GM18520 (cell line): Measurements from ENCODE around the gene RFTN1.
"Not testable (repeated sequence)": the region's sequence is repeated elsewhere in the genome, so short reads cannot be mapped to it uniquely, and the experiment has no call there.

Experiments
- ATAC-seq: cut with Tn5 transposase; IDR thresholded peaks from one replicate; pipeline ENCODE4 v1.9.1; 2021; ENCODE audit not compliant: unreplicated experiment

The RFTN1 gene

GRCh38 chr3:16311960-16312451, 201.5 kb downstream of the RFTN1 start:
- ATAC-seq: no peak

GRCh38 chr3:16310486-16310885, 203.0 kb downstream of the RFTN1 start:
- not testable (repeated sequence) for ATAC-seq

GRCh38 chr3:16309558-16309957, 203.9 kb downstream of the RFTN1 start:
- ATAC-seq: peak; percentile 77

GRCh38 chr3:16308727-16309126, 204.8 kb downstream of the RFTN1 start:
- ATAC-seq: no peak

- ATAC-seq: no peak
These were observed 205.5 kb downstream of the RFTN1 start for GRCh38 chr3:16307832-16308531.

GRCh38 chr3:16305111-16305541, 208.4 kb downstream of the RFTN1 start:
- no peak for ATAC-seq

- ATAC-seq: no peak
These were observed 209.2 kb downstream of the RFTN1 start for GRCh38 chr3:16304061-16305010.

- no peak for ATAC-seq
These were observed 210.4 kb downstream of the RFTN1 start for GRCh38 chr3:16303037-16303575.

- no peak for ATAC-seq
These were observed 211.3 kb downstream of the RFTN1 start for GRCh38 chr3:16302082-16302631.

- ATAC-seq: no peak
These were observed 212.0 kb downstream of the RFTN1 start for GRCh38 chr3:16301507-16301906.

GRCh38 chr3:16300881-16301359, 212.6 kb downstream of the RFTN1 start:
- ATAC-seq: no peak

- no peak for ATAC-seq
These were observed 213.2 kb downstream of the RFTN1 start for GRCh38 chr3:16300307-16300706.

- no peak for ATAC-seq
These were observed 213.8 kb downstream of the RFTN1 start for GRCh38 chr3:16299746-16300145.

GRCh38 chr3:16298891-16299290, 214.6 kb downstream of the RFTN1 start:
- no peak for ATAC-seq

- no peak for ATAC-seq
These were observed 215.3 kb downstream of the RFTN1 start for GRCh38 chr3:16297997-16298885.

- ATAC-seq: no peak
These were observed 218.1 kb downstream of the RFTN1 start for GRCh38 chr3:16295298-16295890.

GRCh38 chr3:16294844-16295243, 218.7 kb downstream of the RFTN1 start:
- no peak for ATAC-seq

GRCh38 chr3:16290827-16291196, 222.7 kb downstream of the RFTN1 start:
- no peak for ATAC-seq

GRCh38 chr3:16290007-16290826, 223.3 kb downstream of the RFTN1 start:
- ATAC-seq: no peak
